ENCODE results near the gene N4BP2.
"Not testable (repeated sequence)": the region's sequence is repeated elsewhere in the genome, so short reads cannot be mapped to it uniquely, and the experiment has no call there.

N4BP2 gene

GRCh38 chr4:40121515-40121914 lies 64.9 kb downstream of the N4BP2 start:
- TF ChIP-seq, protein P1, sequence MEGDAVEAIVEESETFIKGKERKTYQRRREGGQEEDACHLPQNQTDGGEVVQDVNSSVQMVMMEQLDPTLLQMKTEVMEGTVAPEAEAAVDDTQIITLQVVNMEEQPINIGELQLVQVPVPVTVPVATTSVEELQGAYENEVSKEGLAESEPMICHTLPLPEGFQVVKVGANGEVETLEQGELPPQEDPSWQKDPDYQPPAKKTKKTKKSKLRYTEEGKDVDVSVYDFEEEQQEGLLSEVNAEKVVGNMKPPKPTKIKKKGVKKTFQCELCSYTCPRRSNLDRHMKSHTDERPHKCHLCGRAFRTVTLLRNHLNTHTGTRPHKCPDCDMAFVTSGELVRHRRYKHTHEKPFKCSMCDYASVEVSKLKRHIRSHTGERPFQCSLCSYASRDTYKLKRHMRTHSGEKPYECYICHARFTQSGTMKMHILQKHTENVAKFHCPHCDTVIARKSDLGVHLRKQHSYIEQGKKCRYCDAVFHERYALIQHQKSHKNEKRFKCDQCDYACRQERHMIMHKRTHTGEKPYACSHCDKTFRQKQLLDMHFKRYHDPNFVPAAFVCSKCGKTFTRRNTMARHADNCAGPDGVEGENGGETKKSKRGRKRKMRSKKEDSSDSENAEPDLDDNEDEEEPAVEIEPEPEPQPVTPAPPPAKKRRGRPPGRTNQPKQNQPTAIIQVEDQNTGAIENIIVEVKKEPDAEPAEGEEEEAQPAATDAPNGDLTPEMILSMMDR (IDR thresholded peaks at IDR 0.05; ENCODE audit: insufficient read depth, missing control alignments): no peak
- FAIRE-seq (no peak), DNase-seq (ENCODE audit: insufficient read length, low spot score) (no peak)

GRCh38 chr4:40122941-40123340 lies 66.3 kb downstream of the N4BP2 start:
- no peak for FAIRE-seq
- TF ChIP-seq, protein P1 (IDR thresholded peaks at IDR 0.05; ENCODE audit: insufficient read depth, missing control alignments): no peak
- DNase-seq (ENCODE audit: insufficient read length, low spot score): no peak

DNA sequence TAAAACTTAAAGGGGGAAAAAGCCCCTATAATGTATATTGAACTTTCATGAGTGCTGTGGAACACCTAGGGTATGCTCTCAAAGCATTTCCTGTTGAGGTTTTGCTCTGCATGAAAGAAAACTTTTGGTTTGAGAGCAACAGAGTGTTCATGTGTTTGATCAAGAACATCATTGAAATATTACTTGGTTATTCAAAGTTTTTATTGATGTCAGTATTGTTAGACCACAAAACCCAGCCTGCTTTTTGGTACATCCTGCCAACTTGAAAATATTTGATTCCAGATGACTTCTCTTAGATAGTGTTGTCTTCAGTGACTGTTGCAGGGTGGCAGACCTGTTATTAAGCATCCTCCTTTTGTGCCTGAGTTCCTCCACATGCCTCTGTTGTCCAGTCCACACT lies 68.0 kb downstream of the N4BP2 start:
- DNase-seq (ENCODE audit: insufficient read length, low spot score): no peak
- TF ChIP-seq, protein P1 (IDR thresholded peaks at IDR 0.05; ENCODE audit: insufficient read depth, missing control alignments): no peak
- FAIRE-seq: no peak

GRCh38 chr4:40130401-40131036 lies 73.9 kb downstream of the N4BP2 start:
- DNase-seq (ENCODE audit: insufficient read length, low spot score): no peak
- no peak for FAIRE-seq
- TF ChIP-seq, protein P1 (IDR thresholded peaks at IDR 0.05; ENCODE audit: insufficient read depth, missing control alignments): no peak

DNA sequence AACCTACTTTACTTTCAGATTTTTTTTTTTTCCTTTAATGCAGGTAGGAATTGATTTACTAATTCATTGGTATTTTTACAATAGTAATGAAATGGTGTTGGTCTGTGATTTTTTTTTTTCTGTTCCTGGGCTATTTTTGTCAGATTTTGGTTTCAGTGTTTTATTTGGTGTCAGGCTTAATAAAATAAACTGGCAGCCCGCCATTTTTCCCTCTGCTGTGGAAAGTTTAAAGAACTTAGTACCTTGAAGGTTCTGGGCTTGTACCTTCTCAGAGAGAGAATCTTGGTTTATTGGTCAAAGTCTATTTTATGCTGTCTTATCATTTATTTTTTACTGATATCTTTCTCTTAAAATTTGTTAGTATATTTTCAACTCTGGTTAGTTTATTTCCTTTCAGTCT lies 76.2 kb downstream of the N4BP2 start:
- FAIRE-seq: no peak
- no peak for DNase-seq (ENCODE audit: insufficient read length, low spot score)
- TF ChIP-seq, protein P1 (IDR thresholded peaks at IDR 0.05; ENCODE audit: insufficient read depth, missing control alignments): no peak

- DNase-seq (ENCODE audit: insufficient read length, low spot score) (no peak), FAIRE-seq (no peak)
- TF ChIP-seq, protein P1 (IDR thresholded peaks at IDR 0.05; ENCODE audit: insufficient read depth, missing control alignments): no peak
These were observed 77.7 kb downstream of the N4BP2 start for GRCh38 chr4:40134206-40134917.

DNA sequence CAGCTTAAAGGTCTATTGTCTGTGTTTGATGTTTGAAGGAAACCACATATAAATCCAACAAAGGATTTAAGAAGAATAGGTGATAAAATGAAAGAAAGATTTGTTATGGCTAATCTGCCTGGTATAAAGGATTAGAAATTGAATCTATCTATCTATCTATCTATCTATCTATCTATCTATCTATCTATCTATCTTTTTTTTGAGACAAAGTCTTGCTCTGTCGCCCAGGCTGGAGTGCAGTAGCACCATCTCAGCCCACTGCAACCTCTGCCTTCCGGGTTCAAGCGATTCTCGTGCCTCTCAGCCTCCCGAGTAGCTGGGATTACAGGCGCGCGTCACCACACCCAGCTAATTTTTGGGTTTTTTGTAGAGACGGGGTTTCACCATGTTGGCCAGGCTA lies 79.6 kb downstream of the N4BP2 start:
- FAIRE-seq; DNase-seq (ENCODE audit: insufficient read length, low spot score): not testable (repeated sequence)

All from D721Med (cell line).